Measurements from ENCODE around the gene TMBIM4. TPM values are rescaled to one million over a fixed set of nuclear protein-coding genes. Genes with fewer than 3 reads are reported as not detected.

Gene TMBIM4
- total and polyA plus RNA-seq, 7 donors: 77.2 to 200 (median 156) TPM

- Histone ChIP-seq H3K27ac (peak overlapping the region in 3 of 4 donors; percentile 67 to 73 (median 69)), H3K4me3 (peak overlapping the region; percentile 82 to 88 (median 88)), H3K4me1 (peaks cover 0 to 25% (median 15%) of the 10 kb centered on the region in 4 donors), H3K9me3 (no peaks in the 10 kb centered on the region), H3K27me3 (no peaks in the 10 kb centered on the region), H3K36me3 (peaks cover 0 to 35% (median 0%) of the 10 kb centered on the region in 4 donors)
- TF ChIP-seq POLR2A (IDR thresholded peaks at IDR 0.05): no peak
- TF ChIP-seq EP300 (IDR thresholded peaks at IDR 0.05): no peak
- TF ChIP-seq CTCF (IDR thresholded peaks at IDR 0.05): no peak
- no peak for TF ChIP-seq POLR2AphosphoS5 (IDR thresholded peaks at IDR 0.05)
- DNase-seq: no peak
- intact Hi-C loops (cut with DNase I): loop anchor here (2.0 kb wide), 1 partner anchor 39 kb away; the partner anchor contains the start of gene TMBIM4
- 1 to 4% methylated on average over 8 of the region's 8 CpGs for WGBS, 2 donors
Measured at GRCh38 chr12:66129934-66130266, 39.9 kb downstream of the TMBIM4 start.

DNA sequence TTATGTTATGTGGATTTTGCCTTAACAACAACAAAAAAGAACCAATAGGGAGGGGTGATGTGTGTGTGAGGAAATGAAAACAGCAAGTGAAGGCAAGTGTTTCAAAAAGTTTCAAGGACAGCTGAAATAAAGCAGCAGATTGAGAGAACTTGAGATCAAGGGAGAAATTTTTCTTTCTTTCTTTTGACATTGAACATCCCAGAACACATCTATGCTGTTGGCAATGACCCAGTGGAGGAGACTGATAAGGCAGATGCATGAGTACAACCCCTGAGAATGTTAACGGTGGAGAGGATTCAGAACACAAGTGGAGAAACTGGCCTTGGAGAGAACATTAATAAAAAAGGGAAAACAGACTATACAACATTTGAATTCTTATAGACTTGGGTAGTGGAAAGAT, 42.1 kb downstream of the TMBIM4 start:
- no peaks in the 10 kb centered on the region for H3K9me3 ChIP-seq
- 88 to 97% methylated on average over 1 of the region's 1 CpG for WGBS, 2 donors
- intact Hi-C loops (cut with DNase I): no loop called here
- no peak overlapping the region for H3K4me3 ChIP-seq
- no peak for DNase-seq
- H3K27me3 ChIP-seq: no peaks in the 10 kb centered on the region
- H3K36me3 ChIP-seq: peaks cover 10 to 58% (median 11%) of the 10 kb centered on the region in 4 donors
- no peak for TF ChIP-seq CTCF (IDR thresholded peaks at IDR 0.05)
- no peak for TF ChIP-seq POLR2A (IDR thresholded peaks at IDR 0.05)
- TF ChIP-seq POLR2AphosphoS5 (IDR thresholded peaks at IDR 0.05): no peak
- TF ChIP-seq EP300 (IDR thresholded peaks at IDR 0.05): no peak
- peaks cover 0 to 24% (median 15%) of the 10 kb centered on the region in 4 donors for H3K4me1 ChIP-seq
- no peak overlapping the region for H3K27ac ChIP-seq

DNA sequence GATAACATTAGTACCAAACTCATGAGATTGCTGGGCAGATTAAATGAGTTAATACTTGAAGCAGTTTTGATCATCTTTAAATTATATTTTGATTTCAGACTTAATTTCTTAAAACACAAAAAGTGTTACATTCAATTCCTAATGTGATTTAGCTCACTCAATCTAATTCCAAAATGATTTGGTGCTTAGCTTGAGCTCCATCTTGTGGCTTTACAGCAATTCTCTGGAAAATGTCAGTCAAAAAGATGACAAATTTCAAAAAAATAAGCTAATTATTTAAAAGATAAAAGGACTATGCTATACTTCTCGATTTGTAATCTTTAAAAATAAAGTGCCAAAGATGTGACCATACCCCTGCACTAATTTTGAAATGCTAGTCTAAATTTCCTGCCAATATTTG, 49.3 kb downstream of the TMBIM4 start:
- no peak overlapping the region for H3K27ac ChIP-seq
- no peaks in the 10 kb centered on the region for H3K9me3 ChIP-seq
- DNase-seq: no peak
- no peak for TF ChIP-seq EP300 (IDR thresholded peaks at IDR 0.05)
- no peak for TF ChIP-seq POLR2AphosphoS5 (IDR thresholded peaks at IDR 0.05)
- no peak for TF ChIP-seq POLR2A (IDR thresholded peaks at IDR 0.05)
- TF ChIP-seq CTCF (IDR thresholded peaks at IDR 0.05): no peak
- WGBS, 2 donors: 91 to 94% methylated on average over 1 of the region's 1 CpG
- no peak overlapping the region for H3K4me3 ChIP-seq
- H3K36me3 ChIP-seq: peaks cover 10 to 45% (median 13%) of the 10 kb centered on the region in 4 donors
- intact Hi-C loops (cut with DNase I): no loop called here
- no peaks in the 10 kb centered on the region for H3K27me3 ChIP-seq
- no peaks in the 10 kb centered on the region for H3K4me1 ChIP-seq

DNA sequence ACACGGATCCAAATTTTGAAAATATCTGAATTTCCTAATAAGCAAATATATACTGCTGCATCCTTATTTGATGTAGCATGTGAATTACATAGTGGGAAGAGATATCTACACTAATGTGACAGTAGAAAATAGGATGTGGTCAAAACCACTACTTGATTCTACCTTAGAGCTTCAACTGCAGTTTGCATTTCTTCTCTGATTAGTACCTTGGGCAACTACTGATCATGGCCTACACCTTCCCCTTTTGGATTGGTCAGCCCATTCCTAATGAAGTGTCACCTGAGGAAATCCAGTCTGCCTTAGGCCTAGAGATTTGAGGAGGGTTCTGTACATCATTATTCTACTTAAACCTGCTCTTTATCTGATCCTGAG, 49.9 kb downstream of the TMBIM4 start:
- 94 to 98% methylated on average over 1 of the region's 1 CpG for WGBS, 2 donors
- peaks cover 10 to 39% (median 13%) of the 10 kb centered on the region in 4 donors for H3K36me3 ChIP-seq

GRCh38 chr12:66119229-66119869, 50.4 kb downstream of the TMBIM4 start:
- Histone ChIP-seq H3K27me3 (no peaks in the 10 kb centered on the region), H3K9me3 (no peaks in the 10 kb centered on the region), H3K36me3 (peaks cover 10 to 34% (median 11%) of the 10 kb centered on the region in 4 donors), H3K4me1 (no peaks in the 10 kb centered on the region), H3K27ac (no peak overlapping the region), H3K4me3 (no peak overlapping the region)
- intact Hi-C loops (cut with DNase I): no loop called here
- DNase-seq: no peak
- no peak for TF ChIP-seq POLR2AphosphoS5 (IDR thresholded peaks at IDR 0.05)
- no peak for TF ChIP-seq POLR2A (IDR thresholded peaks at IDR 0.05)
- 82 to 87% methylated on average over 2 of the region's 2 CpGs for WGBS, 2 donors

More for the DNA sequence above, 49.9 kb downstream of the TMBIM4 start:
- Histone ChIP-seq H3K9me3 (no peaks in the 10 kb centered on the region), H3K4me1 (no peaks in the 10 kb centered on the region), H3K27me3 (no peaks in the 10 kb centered on the region), H3K4me3 (no peak overlapping the region), H3K27ac (no peak overlapping the region)
- no peak for DNase-seq
- TF ChIP-seq POLR2A (IDR thresholded peaks at IDR 0.05) (no peak), POLR2AphosphoS5 (IDR thresholded peaks at IDR 0.05) (no peak)
- intact Hi-C loops (cut with DNase I): no loop called here
